GM12878 (cell line): Measurements from ENCODE around the gene SRC. TPM values are rescaled to one million over a fixed set of nuclear protein-coding genes. Genes with fewer than 3 reads are reported as not detected.

Experiments
- CBFB ChIP-seq: IDR thresholded peaks from 2 replicates; pipeline ENCODE4 v1.6.1; 2016; ENCODE audit warnings: antibody characterized with exemption, low read depth
- CBX3 ChIP-seq: fragments of 200-600 bp; sonication (generic); IDR thresholded peaks from 2 replicates; pipeline ENCODE4 v1.6.1; 2016; ENCODE audit warnings: low read depth, borderline replicate concordance
- CEBPB ChIP-seq, 2 experiments: fragments of 150-350 bp in 1 of 2; IDR thresholded peaks; 2 replicates each; pipeline ENCODE4 v1.6.1; 2012 to 2014; ENCODE audit warnings: low read depth in 2 of 2, low read length in 2 of 2, borderline replicate concordance in 1 of 2, inconsistent platforms in 1 of 2
- CREM ChIP-seq: IDR thresholded peaks from 2 replicates; pipeline ENCODE4 v1.6.1; 2014; ENCODE audit warnings: antibody characterized with exemption, low read depth
- DPF2 ChIP-seq: fragments of 450-650 bp; IDR thresholded peaks from 2 replicates; pipeline ENCODE4 v1.6.1; 2017; ENCODE audit warnings: mild to moderate bottlenecking
- EED ChIP-seq: sonication (generic); IDR thresholded peaks from 2 replicates; pipeline ENCODE4 v1.6.1; 2016; ENCODE audit warnings: antibody characterized with exemption, low read depth
- ETV6 ChIP-seq, 2 experiments: fragments of 450-650 bp in 1 of 2; IDR thresholded peaks in 1 of 2; conservative IDR thresholded peaks in 1 of 2; 2 replicates each; pipeline ENCODE4 v1.6.1; 2014; ENCODE audit warnings: antibody characterized with exemption in 1 of 2, borderline replicate concordance in 1 of 2, low read depth in 1 of 2, mild to moderate bottlenecking in 1 of 2, moderate library complexity in 1 of 2
- IKZF2 ChIP-seq, 2 experiments: fragments of 450-650 bp; IDR thresholded peaks; 2 replicates each; pipeline ENCODE4 v1.6.1; 2017; ENCODE audit warnings: mild to moderate bottlenecking in 2 of 2, moderate library complexity in 2 of 2
- KAT2A ChIP-seq: conservative IDR thresholded peaks from 2 replicates; pipeline ENCODE4 v1.6.1; 2011; ENCODE audit warnings: low read depth, low read length; ENCODE audit not compliant: control insufficient read depth
- KDM1A ChIP-seq: fragments of 200-600 bp; sonication (generic); IDR thresholded peaks from 2 replicates; pipeline ENCODE4 v1.6.1; 2016; ENCODE audit warnings: borderline replicate concordance
- KLF5 ChIP-seq: fragments of 450-650 bp; IDR thresholded peaks from 2 replicates; pipeline ENCODE4 v1.6.1; 2014; ENCODE audit warnings: mild to moderate bottlenecking; ENCODE audit not compliant: partially characterized antibody
- LARP7 ChIP-seq: fragments of 450-650 bp; IDR thresholded peaks from 2 replicates; pipeline ENCODE4 v1.6.1; 2017; ENCODE audit warnings: mild to moderate bottlenecking
- MEF2A ChIP-seq: IDR thresholded peaks from 2 replicates; pipeline ENCODE4 v1.6.1; 2011; ENCODE audit warnings: low read depth, mild to moderate bottlenecking, low read length, moderate library complexity; ENCODE audit not compliant: insufficient read depth
- MLLT1 ChIP-seq: fragments of 450-650 bp; IDR thresholded peaks from 2 replicates; pipeline ENCODE4 v1.6.1; 2016; ENCODE audit warnings: mild to moderate bottlenecking
- MTA3 ChIP-seq: IDR thresholded peaks from 2 replicates; pipeline ENCODE4 v1.6.1; 2012; ENCODE audit warnings: low read length, inconsistent platforms, borderline replicate concordance
- NBN ChIP-seq: fragments of 450-650 bp; IDR thresholded peaks from 2 replicates; pipeline ENCODE4 v1.6.1; 2016
- PML ChIP-seq: IDR thresholded peaks from 2 replicates; pipeline ENCODE4 v1.6.1; 2012; ENCODE audit warnings: low read length, inconsistent platforms
- RAD21 ChIP-seq: IDR thresholded peaks from 2 replicates; pipeline ENCODE4 v1.6.1; 2011; ENCODE audit warnings: mild to moderate bottlenecking, low read depth, low read length, moderate library complexity; ENCODE audit not compliant: insufficient read depth
- RUNX3 ChIP-seq: IDR thresholded peaks from 2 replicates; pipeline ENCODE4 v1.6.1; 2012; ENCODE audit warnings: low read length, inconsistent platforms
- SMARCA5 ChIP-seq: fragments of 450-650 bp; IDR thresholded peaks from 2 replicates; pipeline ENCODE4 v1.6.1; 2017; ENCODE audit warnings: mild to moderate bottlenecking
- STAT3 ChIP-seq: IDR thresholded peaks from 2 replicates; pipeline ENCODE4 v1.6.1; 2011; ENCODE audit warnings: low read depth, low read length, improper control_type of control experiment
- ZBED1 ChIP-seq: IDR thresholded peaks from 2 replicates; pipeline ENCODE4 v1.6.1; 2016; ENCODE audit warnings: borderline replicate concordance
- ZNF24 ChIP-seq: fragments of 450-650 bp; IDR thresholded peaks from 2 replicates; pipeline ENCODE4 v1.6.1; 2017; ENCODE audit warnings: antibody characterized with exemption, mild to moderate bottlenecking
- ZNF592 ChIP-seq: fragments of 450-650 bp; IDR thresholded peaks from 2 replicates; pipeline ENCODE4 v1.6.1; 2017; ENCODE audit warnings: mild to moderate bottlenecking, moderate library complexity
- polyA plus RNA-seq, 11 experiments: library from polyadenylated mRNA; depleted of rRNA in 4 of 11; unstranded in 6 of 11; stranded (reverse) in 5 of 11; fragments of >200 nt; fragmentation: Nextera tagmentation in 4 of 11; fragmentation: Illumina TruSeq in 1 of 11; extraction: Ambion mirVana in 4 of 11; extraction: Trizol in 1 of 11; gene quantifications; 1 replicate in 1 of 11; 2 replicates in 10 of 11; pipeline versions ENCODE4 v1.2.1 to v1.2.3, GENCODE V29; 2011 to 2016; ENCODE audit warnings: inconsistent platforms in 2 of 11, missing spikeins in 2 of 11, low read depth in 1 of 11
- total RNA-seq, 4 experiments: library from RNA; depleted of rRNA in 3 of 4; stranded (reverse); fragments of >200 nt in 3 of 4; fragmentation: Illumina TruSeq in 1 of 4; extraction: Trizol in 1 of 4; gene quantifications; 2 replicates each; pipeline versions ENCODE4 v1.2.1 to v1.2.3, GENCODE V29; 2013 to 2021
- TF ChIP-seq, protein P1 (sequence below): fragments of 450-650 bp; IDR thresholded peaks from 2 replicates; pipeline ENCODE4 v1.6.1; 2014; ENCODE audit warnings: mild to moderate bottlenecking

The SRC gene
- total and polyA plus RNA-seq, 10 of the 15 experiments (the other 5 are each of a cell fraction or from before 2014, with no cell fraction given), result 0.60 to 71.3 (median 27.2) TPM

DNA sequence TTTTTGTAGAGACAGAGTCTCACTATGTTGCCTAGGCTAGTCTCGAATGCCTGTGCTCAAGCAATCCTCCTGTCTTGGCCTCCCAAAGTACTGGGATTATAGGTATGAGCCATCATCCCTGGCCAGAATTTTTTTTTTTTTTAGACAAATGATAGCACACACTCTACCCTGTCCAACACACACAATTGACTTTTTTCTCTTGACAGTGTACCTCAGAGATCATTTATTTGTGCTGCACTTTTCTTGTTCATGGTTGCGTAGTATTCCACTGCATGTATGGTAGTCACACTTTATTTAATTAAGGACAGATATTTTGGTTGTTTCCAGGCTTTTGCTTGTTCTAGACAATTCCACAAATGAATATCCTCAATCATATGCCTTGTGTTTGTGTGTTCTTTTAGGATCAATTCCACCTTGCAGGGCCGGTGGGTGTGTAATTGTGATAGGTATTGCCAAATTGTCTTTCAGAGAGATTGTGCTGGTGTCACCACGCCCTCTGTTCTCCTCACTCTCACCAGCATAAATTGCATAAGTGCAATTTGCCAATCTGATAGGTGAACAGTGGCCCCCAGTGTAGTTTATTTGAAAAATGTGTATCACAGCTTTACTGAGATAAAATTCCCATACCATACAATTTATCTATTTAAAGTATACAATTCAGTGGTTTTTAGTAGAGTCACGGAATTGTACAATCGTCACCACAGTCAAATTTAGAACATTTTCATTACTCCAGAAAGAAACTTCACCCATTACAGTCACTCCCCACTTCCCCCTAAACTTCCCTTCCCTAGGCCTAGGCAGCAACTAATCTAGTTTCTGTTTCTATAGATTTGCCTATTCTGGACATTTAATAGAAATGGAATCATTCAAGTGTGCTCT is 20.1 kb downstream of the SRC start (continued):
- TF ChIP-seq NBN (no peak; the same call in 1 of the 2 replicates), LARP7 (no peak), RAD21 (peak; percentile 57), ZNF592 (no peak), MTA3 (peak; percentile 68; the same call in 1 of the 2 replicates), RUNX3 (peak; percentile 97), ETV6 (conservative IDR thresholded peaks at IDR 0.05 in 1 of 2, IDR thresholded peaks at IDR 0.05 in 1 of 2; ENCODE audit: borderline replicate concordance in 1 of 2, low read depth in 1 of 2) (peak in 1 of 2 experiments; percentile 89; a peak in 2 of 4 replicates), DPF2 (peak; percentile 63), CREM (peak; percentile 77; the same call in 1 of the 2 replicates), IKZF2 (IDR thresholded peaks at IDR 0.05) (peak; percentile 98 to 99), CBFB (peak; percentile 73; the same call in 1 of the 2 replicates), ZBED1 (peak; percentile 70; the same call in 1 of the 2 replicates), STAT3 (0 out of 2 replicates have a peak, but pooled peaks have one; percentile 75), KAT2A (no peak), MEF2A (peak; percentile 97), MLLT1 (no peak), SMARCA5 (peak; percentile 95), EED (peak; percentile 99), CBX3 (peak; percentile 75; the same call in 1 of the 2 replicates), KDM1A (0 out of 2 replicates have a peak, but pooled peaks have one; percentile 45), KLF5 (no peak), CEBPB (IDR thresholded peaks at IDR 0.05; ENCODE audit: borderline replicate concordance in 1 of 2, low read depth in 2 of 2, low read length in 2 of 2) (peak in 1 of 2 experiments; percentile 84; a peak in 1 of 4 replicates), ZNF24 (peak; percentile 42; the same call in 1 of the 2 replicates), PML (peak; percentile 59; the same call in 1 of the 2 replicates)
- TF ChIP-seq, protein P1, sequence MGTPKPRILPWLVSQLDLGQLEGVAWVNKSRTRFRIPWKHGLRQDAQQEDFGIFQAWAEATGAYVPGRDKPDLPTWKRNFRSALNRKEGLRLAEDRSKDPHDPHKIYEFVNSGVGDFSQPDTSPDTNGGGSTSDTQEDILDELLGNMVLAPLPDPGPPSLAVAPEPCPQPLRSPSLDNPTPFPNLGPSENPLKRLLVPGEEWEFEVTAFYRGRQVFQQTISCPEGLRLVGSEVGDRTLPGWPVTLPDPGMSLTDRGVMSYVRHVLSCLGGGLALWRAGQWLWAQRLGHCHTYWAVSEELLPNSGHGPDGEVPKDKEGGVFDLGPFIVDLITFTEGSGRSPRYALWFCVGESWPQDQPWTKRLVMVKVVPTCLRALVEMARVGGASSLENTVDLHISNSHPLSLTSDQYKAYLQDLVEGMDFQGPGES, result no peak
